HG03342 (cell line): ENCODE results near the gene PCNT.
"Not testable (repeated sequence)": the region's sequence is repeated elsewhere in the genome, so short reads cannot be mapped to it uniquely, and the experiment has no call there.

Experiments
- ATAC-seq: cut with Tn5 transposase; IDR thresholded peaks from one replicate; pipeline ENCODE4 v1.9.1; 2021; ENCODE audit warnings: mild to moderate bottlenecking, moderate library complexity; ENCODE audit not compliant: unreplicated experiment

PCNT gene

DNA sequence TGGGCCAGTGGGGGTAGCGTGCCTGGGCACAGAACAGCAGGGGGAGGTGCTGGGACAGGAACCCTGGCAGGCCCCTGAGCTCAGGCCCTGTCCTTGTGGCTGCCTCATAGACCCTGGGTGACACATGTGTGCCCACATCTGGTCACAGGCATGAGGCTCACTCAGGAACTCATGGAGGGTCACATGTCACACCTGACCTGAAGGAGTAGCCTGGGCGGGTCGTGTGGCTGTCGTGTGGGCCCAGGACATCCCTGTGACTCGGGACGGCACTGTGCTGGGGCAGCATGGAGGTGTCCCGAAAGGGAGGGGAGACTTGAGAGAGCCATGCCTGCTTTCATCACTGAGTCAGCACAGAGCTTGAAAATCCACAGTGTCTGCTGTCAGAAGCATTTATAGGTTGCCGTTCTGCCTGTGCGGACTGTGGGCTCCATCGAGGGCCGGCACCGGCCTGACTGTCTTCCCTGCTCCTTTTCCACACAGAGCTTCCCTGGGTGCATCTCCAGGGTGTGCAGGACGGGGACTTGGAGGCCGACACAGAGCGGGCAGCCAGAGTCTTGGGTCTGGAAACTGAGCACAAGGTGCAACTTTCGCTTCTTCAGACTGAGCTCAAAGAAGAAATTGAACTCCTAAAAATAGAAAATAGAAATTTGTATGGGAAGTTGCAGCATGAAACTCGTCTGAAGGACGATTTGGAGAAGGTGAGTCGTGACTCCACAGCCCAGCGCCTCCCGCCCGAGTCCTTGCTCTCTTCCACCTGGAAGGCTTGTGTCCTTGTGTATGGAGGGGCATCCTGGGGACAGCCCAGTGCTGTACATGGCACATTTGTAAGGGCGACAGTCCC, 32.8 kb downstream of the PCNT start:
- no peak for ATAC-seq

GRCh38 chr21:46357335-46357604, 33.3 kb downstream of the PCNT start:
- ATAC-seq: no peak

GRCh38 chr21:46357684-46358425, 33.9 kb downstream of the PCNT start:
- no peak for ATAC-seq

GRCh38 chr21:46361176-46361575, 37.2 kb downstream of the PCNT start:
- ATAC-seq: no peak

DNA sequence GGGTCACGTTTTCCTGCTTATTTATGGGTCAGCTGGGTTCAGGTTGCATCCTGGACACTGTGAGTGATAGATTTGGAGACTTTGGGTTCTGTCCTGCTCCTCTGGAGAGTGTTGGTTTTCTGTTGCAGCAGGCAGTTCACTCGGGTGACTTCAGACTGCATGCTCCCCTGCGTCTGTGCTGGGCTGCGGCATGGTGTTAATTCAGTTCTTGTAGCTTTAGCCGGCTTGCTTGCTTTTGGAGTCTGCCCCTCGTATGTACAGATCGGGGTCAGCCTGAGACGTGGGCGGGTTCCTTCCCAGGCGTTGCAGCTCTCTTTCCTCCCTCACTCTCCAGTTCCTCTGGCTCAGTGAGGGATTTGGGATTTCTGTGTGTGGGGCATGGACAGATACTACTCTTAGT, 38.0 kb downstream of the PCNT start:
- no peak for ATAC-seq

- no peak for ATAC-seq
Measured at GRCh38 chr21:46362946-46363345, 39.0 kb downstream of the PCNT start.

GRCh38 chr21:46363698-46364097, 39.7 kb downstream of the PCNT start:
- ATAC-seq: no peak

GRCh38 chr21:46366091-46366490, 42.1 kb downstream of the PCNT start:
- ATAC-seq: no peak

GRCh38 chr21:46366561-46366960, 42.6 kb downstream of the PCNT start:
- no peak for ATAC-seq

DNA sequence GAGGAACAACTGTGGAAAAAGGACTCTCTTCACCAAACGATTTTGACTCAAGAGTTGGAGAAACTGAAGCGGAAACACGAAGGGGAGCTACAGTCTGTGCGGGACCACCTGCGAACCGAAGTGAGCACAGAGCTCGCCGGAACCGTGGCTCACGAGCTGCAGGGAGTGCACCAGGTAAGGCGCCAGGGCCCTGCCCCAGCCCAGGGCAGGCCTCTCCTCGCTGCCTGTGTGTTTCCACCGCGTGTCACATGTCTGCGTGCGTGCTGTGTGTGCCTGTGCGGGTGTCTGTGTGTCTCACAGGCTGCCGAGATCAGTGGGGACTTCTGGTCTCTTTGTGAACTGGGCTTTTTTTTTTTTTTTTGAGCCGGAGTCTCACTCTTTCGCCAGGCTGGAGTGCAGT, 43.0 kb downstream of the PCNT start:
- no peak for ATAC-seq

DNA sequence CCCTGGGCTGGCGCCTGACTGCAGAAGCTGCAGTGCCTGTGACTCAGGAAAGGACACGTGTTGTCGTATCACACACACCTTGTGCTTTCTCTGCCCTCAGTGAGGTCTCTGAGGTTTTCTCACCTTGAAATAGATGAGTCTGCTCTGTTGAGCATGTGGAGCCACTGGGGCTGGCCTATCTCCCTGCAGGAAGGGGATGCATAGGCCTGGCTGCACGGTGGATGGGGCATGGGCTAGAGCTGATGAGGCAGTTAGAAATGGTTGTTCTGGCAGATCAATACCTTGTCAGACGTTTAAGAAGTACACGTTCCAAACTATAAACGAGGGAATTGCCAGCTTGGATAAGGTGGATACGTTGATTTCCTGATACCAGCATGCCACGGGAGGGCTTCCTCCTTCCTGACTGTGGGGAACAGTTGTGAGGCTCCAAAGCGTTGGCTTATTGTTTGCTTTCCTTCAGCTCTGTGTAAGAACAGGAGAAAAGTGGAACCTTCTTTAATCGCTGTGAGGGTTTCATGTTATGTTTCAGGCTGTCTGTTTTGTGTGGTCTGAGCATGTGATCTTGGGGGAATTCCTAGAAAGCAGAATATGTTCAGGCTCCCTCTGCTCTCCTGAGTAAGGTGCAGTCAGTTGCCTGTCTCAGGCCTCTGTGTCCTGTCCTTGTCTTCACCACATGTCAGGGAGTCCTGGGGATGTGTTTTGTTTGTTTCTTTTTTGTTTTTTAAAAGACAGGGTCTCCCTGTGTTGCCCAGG, 44.8 kb downstream of the PCNT start:
- peak; percentile 48 for ATAC-seq

DNA sequence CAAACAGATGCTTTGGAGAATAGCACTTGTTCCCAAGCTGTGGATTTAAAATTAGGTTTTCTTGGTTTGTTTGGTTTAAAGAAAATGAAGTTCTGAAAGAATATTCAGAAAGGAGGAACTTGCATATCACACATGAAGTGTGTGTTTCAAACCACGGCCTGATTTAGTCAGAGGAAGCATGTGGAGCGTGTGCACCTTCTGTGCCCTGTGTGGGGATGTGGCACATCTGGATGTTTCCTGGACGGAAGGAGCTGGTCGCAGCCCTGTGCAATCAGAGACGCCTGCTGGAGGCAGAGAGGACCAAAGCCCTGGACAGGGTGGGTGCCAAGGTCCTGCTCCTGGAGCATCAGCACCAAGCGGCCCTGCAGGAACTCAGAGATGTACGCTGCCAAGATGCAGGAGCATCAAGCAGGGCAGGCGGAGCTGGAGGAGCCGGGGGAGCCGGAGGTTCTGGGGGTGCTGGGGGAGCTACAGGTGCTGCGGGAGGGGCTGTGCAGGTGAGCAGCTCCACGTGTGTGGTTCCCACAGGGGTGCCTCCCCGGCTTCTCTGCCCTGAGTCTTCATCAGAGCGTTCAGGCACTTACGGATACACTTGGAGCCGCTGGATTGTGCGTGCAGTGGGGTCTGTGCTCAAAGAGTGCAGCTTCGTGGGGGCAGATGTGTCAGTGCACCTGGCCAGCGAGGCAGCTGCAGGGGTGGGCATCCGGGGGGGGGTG, 45.7 kb downstream of the PCNT start:
- no peak for ATAC-seq

DNA sequence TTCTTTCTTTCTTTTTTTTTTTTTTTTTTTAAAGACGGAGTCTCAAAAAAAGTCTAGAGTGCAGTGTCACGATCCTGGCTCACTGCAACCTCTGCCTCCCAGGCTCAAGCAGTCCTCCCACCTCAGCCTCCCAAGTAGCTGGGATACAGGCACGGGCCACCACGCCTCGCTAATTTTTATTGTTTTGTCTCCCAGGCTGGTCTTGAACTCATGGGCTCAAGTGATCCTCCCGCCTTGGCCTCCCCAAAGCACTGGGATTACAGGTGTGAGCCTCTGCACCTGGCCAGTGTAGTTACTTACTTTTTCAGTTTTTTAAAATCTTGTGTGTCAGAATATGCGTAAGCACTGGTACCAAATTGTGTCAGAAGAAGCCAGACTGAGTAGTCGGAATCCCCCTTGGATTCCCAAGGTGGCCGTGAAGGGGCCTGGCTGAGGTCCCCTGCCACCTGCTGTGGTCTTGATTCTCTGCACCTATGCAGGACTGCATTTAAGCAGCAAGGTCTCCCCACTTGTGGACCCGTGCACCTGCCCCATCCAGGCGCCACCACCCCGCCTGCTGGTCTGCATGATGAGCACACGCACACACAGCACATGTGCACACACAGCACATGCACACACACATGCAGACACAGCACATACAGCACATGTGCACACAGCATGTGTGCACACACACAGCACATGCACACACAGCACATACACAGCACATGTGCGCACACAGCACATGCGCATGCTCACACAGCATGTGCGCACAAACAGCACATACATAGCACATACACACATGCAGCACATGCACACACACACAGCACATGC, 47.5 kb downstream of the PCNT start:
- no peak for ATAC-seq

GRCh38 chr21:46372014-46372485, 48.1 kb downstream of the PCNT start:
- no peak for ATAC-seq

DNA sequence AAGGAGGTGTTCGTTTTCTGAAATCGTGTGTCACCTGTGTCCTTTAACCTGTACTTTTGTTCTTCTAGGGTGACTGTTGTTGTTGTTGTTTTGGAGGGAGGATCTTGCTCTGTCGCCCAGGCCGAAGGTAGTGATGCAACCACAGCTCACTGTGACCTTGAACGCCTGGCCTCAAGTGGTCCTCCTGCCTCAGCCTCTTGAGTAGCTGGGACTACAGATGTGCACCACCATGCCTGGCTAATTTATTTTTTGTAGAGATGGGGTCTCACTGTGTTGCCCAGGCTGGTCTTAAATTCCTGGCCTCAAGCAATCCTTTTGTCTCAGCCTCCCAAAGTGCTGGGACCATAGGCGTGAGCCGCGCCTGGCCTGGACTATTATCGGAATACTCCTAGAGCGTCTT, 49.0 kb downstream of the PCNT start:
- not testable (repeated sequence) for ATAC-seq

DNA sequence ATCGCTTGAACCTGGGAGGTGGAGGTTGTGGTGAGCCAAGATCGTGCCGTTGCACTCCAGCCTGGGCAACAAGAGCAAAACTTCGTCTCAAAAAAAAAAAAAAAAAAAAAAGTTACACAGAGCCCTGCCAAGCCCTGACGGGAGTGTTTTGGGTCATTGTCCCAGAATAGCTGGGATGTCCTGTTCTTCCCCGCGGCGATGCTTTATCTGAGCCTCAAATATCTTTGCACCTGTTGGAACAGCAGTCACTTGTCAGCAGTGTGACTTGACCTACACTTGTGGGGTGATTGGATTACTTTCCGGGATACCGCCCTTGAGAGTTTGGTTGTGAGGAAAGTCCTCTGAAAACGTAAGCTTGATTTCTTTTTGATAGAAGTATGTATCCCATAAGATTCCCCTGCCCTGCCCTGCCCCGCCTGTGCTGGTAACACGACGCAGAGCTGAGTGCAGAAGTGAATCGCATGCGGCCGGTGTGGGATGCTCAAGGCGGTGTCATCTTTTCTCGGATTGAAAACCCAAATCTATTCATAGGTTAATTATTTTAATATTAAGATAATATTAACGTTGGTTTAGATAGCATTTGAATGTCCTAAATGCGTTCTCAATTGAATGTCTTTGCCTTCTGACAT, 50.9 kb downstream of the PCNT start:
- ATAC-seq: no peak

DNA sequence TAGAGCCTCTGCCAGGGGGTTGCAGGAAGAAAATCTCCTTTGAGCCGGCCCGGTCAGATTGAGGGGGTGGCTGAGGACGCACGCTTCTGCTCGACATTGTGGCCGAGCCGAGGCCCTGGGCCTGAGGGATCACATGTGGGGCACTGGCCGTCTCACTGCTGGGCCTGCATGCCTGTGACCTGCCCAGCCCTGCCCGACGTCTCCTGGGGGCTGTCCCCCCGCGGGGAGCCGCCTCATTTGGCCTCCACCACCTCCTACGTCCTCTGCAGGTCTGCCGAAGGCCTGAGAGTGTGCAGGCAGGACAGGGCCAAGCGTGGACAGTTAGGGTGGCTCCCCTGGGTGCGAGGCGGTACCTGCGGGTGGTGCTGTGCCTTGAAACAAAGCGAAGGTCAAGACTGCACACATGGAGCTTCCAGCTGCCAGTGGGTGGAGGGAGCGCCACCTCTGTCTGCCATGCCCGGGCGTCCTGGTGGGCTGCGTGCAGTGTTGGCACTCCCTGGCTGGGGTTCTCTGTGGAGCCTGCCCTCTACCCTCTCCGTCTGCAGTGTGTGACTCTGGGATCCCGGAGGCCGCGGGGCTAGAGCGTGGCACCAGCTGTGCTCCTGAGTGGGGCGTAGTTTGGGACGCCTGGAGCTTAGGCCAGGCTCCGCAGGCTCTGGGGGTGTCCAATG, 51.7 kb downstream of the PCNT start:
- ATAC-seq: no peak

GRCh38 chr21:46376231-46376628, 52.3 kb downstream of the PCNT start:
- ATAC-seq: no peak

DNA sequence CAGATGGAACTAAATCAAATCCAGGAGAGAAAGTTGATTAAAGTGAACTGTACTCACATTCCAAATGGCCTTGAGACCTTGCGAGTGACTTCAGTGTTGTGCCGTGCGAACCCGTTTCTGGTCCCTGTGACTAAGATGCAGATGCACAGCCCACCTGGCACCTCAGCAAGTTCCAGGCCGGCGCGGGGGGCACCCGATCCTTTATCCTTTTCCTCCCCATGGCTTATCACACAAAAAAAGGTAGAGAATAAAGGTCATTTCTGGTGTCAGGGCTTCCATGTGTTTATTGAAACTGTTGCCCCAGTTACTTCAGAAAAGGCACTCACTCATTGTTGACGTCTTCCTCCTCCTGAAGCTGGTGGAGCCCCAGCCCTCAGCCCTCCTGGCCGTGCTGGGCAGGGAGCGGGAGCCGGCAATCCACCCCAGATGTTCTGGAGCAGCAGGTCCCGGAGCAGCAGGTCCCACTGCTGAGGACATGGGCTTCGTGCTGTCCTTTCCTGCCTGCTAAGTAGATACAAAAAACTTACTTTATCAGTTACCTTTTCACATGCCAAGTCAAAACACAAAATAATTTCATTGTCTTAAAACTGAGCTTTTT, 53.0 kb downstream of the PCNT start:
- ATAC-seq: no peak
